ENCODE results near the gene NDUFA12.
A peak's percentile ranks its signal among the peaks of the same experiment; 100 is the strongest.

The NDUFA12 gene

GRCh38 chr12:94983321-94983720 is 20.2 kb downstream of the NDUFA12 start:
- no peak for TF ChIP-seq CTCF (conservative IDR thresholded peaks at IDR 0.05; ENCODE audit: low read depth, low read length)
- H3K4me3 ChIP-seq (ENCODE audit: low read depth, low read length): no peak overlapping the region
- DNase-seq (ENCODE audit: low read depth): no peak

GRCh38 chr12:94982456-94982855 is 21.0 kb downstream of the NDUFA12 start:
- H3K4me3 ChIP-seq (ENCODE audit: low read depth, low read length): no peak overlapping the region
- TF ChIP-seq CTCF (conservative IDR thresholded peaks at IDR 0.05; ENCODE audit: low read depth, low read length): no peak
- DNase-seq (ENCODE audit: low read depth): peak; percentile 30

- peak; percentile 47 for TF ChIP-seq CTCF (conservative IDR thresholded peaks at IDR 0.05; ENCODE audit: low read depth, low read length)
- no peak overlapping the region for H3K4me3 ChIP-seq (ENCODE audit: low read depth, low read length)
- peak; percentile 75 for DNase-seq (ENCODE audit: low read depth)
Measured at GRCh38 chr12:94980577-94980976, 22.9 kb downstream of the NDUFA12 start.

GRCh38 chr12:94979941-94980340 is 23.6 kb downstream of the NDUFA12 start:
- H3K4me3 ChIP-seq (ENCODE audit: low read depth, low read length): no peak overlapping the region
- TF ChIP-seq CTCF (conservative IDR thresholded peaks at IDR 0.05; ENCODE audit: low read depth, low read length): no peak
- no peak for DNase-seq (ENCODE audit: low read depth)

- no peak for TF ChIP-seq CTCF (conservative IDR thresholded peaks at IDR 0.05; ENCODE audit: low read depth, low read length)
- no peak overlapping the region for H3K4me3 ChIP-seq (ENCODE audit: low read depth, low read length)
- DNase-seq (ENCODE audit: low read depth): no peak
Measured at GRCh38 chr12:94977766-94978468, 25.6 kb downstream of the NDUFA12 start.

- peak; percentile 21 for DNase-seq (ENCODE audit: low read depth)
- H3K4me3 ChIP-seq (ENCODE audit: low read depth, low read length): no peak overlapping the region
- no peak for TF ChIP-seq CTCF (conservative IDR thresholded peaks at IDR 0.05; ENCODE audit: low read depth, low read length)
Measured at GRCh38 chr12:94973221-94973620, 30.3 kb downstream of the NDUFA12 start.

GRCh38 chr12:94972795-94973194 is 30.7 kb downstream of the NDUFA12 start:
- no peak overlapping the region for H3K4me3 ChIP-seq (ENCODE audit: low read depth, low read length)
- no peak for TF ChIP-seq CTCF (conservative IDR thresholded peaks at IDR 0.05; ENCODE audit: low read depth, low read length)
- no peak for DNase-seq (ENCODE audit: low read depth)
